ENCODE results near the gene TRIM72.
"Not testable (repeated sequence)": the region's sequence is repeated elsewhere in the genome, so short reads cannot be mapped to it uniquely, and the experiment has no call there.

The TRIM72 gene, protein sequence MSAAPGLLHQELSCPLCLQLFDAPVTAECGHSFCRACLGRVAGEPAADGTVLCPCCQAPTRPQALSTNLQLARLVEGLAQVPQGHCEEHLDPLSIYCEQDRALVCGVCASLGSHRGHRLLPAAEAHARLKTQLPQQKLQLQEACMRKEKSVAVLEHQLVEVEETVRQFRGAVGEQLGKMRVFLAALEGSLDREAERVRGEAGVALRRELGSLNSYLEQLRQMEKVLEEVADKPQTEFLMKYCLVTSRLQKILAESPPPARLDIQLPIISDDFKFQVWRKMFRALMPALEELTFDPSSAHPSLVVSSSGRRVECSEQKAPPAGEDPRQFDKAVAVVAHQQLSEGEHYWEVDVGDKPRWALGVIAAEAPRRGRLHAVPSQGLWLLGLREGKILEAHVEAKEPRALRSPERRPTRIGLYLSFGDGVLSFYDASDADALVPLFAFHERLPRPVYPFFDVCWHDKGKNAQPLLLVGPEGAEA

GRCh38 chr16:31213877-31214707 is at the start of gene TRIM72:
Gene TRIM72 (plus strand): TSS chr16:31214119. CDS start chr16:31214739, 620 bp downstream.
- no peak for DNase-seq

- no peak for DNase-seq
Measured at GRCh38 chr16:31167315-31167714, 46.6 kb upstream of the TRIM72 start.

DNA sequence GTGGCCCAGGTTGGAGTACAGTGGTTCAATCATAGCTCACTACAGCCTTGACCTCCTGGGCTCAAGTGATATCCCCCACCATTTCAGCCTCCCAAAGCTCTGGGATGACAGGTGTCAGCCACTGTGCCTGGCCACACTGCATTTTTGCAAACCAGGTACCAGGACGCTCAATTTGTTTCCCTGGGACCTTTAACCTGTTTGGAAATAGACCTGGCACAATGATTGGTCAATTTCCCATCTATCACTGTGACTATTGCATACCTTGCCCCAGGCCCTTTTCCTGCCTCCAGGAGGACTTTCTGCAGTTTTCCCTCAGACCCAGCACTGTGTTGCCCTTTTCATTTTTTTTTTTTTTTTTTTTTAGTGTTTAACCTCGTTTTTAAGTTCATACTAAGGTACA is 45.1 kb upstream of the TRIM72 start:
- DNase-seq: no peak

- not testable (repeated sequence) for DNase-seq
Measured at GRCh38 chr16:31170048-31170447, 43.9 kb upstream of the TRIM72 start.

DNA sequence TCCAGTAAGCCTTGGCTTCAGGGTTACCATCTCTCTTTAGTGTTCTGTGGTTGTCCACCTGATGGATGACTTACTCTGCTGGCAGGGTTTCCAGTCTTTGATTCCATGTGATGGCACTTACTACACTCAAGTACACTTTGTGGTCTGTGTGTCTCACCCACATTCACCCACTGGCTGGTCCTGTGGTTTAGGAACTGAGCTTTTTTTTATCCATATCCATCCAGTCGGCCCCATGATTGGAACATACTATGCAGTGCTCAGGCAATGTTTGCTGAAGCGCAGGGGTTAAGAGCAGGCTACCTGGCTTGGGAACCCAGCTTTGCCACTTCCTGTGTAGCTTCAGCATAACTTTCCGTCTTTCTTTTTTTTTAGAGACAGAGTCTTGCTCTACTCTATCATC is 36.8 kb upstream of the TRIM72 start:
- DNase-seq: peak; percentile 86

GRCh38 chr16:31179219-31179746 is 34.6 kb upstream of the TRIM72 start:
- DNase-seq: no peak

DNA sequence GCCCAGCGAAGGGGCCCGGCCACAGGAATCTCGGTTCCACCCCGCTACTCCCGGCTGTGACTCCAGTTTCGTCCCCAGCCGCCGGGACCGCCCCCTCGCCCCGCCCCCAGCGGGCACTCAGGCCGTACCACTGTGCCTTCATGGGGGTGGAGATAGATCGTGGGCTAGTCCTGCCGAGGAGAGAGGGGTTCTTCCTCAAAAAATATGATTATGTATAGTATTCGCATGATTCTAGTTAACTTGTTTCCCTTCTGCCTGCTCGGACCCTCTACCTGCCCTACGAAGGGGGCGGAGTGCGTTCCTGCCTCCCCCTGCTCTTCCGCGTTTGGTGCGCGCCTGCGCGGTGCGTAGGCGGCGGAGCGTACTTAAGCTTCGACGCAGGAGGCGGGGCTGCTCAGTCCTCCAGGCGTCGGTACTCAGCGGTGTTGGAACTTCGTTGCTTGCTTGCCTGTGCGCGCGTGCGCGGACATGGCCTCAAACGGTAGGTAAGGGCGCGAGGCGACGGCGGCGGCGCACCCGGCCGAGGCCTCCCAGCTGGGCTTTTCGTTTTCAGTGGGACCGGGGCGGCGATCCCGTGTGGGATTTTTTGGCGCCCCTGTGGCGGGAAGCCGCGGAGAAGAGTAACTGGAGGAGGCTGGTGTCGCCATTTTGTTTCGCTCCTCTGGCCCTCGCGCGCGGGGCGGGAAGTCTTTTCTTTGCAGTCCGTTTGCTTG is 34.0 kb upstream of the TRIM72 start, which contains the start of gene FUS:
Gene FUS (plus strand): TSS at position 393 of the 713 bp plus-strand sequence. CDS start 76 bp downstream, at position 469.
- DNase-seq: peak; percentile 70

- DNase-seq: no peak
Measured at GRCh38 chr16:31181102-31181830, 32.7 kb upstream of the TRIM72 start.

- DNase-seq: no peak
Measured at GRCh38 chr16:31182391-31182790, 31.5 kb upstream of the TRIM72 start.

DNA sequence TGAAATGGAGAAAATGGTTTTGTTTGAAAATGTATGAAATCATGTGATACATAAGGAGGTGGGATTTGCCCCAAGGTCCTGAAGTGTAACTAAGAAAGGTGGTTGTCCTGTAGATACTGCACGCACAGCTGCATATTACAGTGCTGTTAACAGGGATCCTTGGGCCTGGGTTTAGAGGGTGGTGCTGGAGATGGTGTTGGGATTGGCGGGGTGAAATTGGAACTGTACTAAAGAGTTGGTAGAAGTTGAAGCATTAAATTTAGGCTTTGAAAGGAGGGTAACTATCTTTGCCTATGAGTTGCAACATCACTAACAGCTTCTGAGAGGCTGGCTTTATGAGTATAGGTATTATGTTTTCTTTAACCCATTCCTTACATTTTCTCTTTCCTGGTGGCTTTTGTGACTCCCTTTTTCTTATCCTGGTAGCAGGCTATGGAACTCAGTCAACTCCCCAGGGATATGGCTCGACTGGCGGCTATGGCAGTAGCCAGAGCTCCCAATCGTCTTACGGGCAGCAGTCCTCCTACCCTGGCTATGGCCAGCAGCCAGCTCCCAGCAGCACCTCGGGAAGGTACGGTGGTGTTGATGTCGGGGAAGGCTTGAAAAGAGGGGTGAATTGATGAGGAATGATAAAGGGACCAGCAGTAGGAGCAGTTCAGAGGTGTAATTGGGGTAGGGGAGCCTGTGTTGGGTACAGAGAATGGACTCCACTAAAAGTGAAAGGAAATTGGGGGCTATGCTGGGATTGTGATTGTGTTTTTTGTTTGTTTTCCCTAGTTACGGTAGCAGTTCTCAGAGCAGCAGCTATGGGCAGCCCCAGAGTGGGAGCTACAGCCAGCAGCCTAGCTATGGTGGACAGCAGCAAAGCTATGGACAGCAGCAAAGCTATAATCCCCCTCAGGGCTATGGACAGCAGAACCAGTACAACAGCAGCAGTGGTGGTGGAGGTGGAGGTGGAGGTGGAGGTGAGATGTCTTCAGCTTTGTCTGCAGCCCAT is 30.2 kb upstream of the TRIM72 start:
- DNase-seq: no peak

DNA sequence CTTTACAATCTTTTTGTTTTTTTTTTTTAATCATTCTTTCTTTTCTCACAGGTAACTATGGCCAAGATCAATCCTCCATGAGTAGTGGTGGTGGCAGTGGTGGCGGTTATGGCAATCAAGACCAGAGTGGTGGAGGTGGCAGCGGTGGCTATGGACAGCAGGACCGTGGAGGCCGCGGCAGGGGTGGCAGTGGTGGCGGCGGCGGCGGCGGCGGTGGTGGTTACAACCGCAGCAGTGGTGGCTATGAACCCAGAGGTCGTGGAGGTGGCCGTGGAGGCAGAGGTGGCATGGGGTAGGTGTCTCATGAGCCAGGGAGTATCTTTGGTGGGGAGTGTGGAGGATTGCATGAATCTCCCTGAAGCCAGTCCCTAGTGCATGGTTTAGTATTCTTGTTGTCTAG is 29.0 kb upstream of the TRIM72 start:
- no peak for DNase-seq

DNA sequence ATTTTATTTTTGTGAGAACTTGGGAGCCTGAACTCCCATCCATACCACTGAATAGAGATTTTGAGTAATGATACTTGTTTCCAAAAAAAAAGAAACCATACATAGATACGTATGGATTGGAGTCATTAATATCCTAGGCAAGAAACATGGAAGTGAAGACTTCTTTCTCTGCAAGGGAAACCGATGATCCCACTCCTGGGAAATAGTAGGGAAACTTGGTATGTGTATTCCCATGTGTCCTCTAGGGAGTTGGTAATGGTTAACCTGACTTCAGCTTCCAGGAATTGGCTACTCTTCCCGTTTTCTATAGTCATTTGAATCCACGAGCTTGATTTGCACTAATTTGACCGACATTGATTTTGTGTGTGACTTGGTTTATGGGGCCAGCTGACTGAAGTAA is 28.6 kb upstream of the TRIM72 start:
- DNase-seq: no peak

- DNase-seq: no peak
Measured at GRCh38 chr16:31186176-31186575, 27.7 kb upstream of the TRIM72 start.

DNA sequence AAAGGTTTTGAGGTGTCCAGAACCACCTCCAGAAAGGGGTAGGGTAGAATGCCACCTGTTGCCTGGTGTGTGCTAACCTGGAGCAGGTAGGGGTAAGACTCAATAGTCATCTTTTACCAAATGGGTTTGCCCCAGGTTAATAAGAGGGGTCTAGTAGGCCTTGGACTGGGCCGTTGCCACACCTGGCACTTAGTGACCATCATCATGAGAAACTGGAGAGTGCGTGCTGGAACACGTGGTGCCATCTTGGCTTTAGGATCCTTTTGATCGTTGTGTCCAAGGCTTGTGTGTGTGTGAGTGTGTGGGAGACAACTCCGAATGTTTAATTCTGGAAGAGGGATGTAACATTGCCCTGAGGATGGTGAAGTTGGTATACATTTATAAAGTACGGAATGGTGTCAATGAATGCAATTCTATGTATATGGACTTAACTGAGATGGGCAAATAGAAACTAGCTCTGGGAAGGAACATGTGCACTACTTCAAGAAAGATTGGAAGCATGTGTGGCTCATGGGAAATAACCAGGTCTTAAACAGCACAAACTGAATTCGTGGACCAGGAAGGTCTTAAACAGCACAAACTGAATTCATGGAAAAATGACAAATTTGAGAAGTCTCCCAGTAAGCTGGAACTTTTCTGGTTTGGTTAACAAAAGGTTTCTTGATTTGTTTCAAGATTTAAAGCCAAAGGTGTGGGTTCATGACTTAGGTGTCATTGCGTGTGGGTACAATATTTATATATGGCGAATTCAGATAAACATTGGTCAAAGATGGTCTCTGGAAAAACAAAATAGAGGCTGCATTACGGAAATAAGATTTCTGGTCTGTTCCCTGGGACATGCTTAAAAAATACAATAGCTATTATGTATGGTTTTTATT is 26.8 kb upstream of the TRIM72 start:
- no peak for DNase-seq

GRCh38 chr16:31187808-31188189 is 26.1 kb upstream of the TRIM72 start:
- DNase-seq: no peak

DNA sequence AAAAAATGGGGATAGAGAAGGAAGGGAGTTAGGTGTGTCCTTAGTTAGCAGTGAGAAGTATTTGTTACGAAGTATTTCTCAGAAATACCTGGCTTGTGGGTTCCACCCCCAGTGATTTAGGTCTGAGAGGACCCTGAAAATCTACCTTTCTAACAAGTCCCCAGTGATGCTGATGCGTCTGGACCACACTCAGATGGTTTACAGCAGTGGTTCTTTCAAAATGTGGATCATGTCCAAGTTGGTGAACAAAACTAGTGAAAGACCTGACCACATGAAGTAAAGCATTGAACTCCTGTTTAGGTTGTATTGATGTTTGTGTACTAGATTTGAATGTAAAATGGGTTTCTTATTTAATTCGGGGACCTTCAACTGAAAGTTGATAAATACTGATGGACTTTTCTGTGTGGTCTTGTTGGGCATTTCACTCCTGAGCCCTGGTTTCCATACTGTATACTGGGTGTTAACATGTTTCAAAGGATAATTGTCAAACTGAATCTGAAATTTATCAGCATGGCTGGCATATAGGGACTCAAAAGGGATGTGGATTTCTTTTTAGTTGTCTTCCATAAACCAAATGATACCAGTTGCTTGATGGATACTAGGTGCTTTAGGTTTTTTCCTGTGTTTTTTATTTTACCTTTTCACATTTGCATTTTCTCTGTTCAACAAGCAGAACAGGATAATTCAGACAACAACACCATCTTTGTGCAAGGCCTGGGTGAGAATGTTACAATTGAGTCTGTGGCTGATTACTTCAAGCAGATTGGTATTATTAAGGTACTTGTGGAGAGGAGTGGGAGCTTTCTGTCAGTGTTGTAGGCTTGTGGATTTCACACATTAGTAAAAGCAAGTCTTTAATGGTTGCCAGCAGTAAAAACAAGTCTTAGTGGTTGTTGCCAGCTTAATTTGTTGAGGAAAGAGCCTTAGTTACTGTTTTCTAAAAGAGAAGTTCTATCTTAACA is 25.2 kb upstream of the TRIM72 start:
- no peak for DNase-seq

DNA sequence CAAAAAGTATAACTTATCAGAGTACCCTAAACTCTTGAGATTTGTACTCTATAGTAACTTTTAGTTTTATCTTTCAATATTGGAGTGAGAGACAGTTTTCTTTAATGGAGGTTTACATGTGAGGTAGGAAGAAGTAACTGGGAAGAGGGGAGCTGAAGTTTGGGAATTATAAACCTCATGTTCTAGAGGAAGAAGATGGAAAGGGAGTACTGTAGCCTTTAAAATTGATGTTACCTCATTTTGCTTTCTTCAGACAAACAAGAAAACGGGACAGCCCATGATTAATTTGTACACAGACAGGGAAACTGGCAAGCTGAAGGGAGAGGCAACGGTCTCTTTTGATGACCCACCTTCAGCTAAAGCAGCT is 24.5 kb upstream of the TRIM72 start:
- no peak for DNase-seq

- DNase-seq: no peak
Measured at GRCh38 chr16:31190061-31190460, 23.9 kb upstream of the TRIM72 start.

Data from NCI-H2029 treated with DMSO at 0.1 percent for 48 hours (cell line).